HUES48 (cell line): Measurements from ENCODE around the gene MTMR12.

Experiments
- H3K27ac ChIP-seq: one replicate; pipeline ENCODE4 v1.7.0; 2013; ENCODE audit warnings: low read depth, low read length, inconsistent platforms
- H3K27me3 ChIP-seq: 2 replicates; pipeline ENCODE4 v1.6.1; 2013; ENCODE audit warnings: mild to moderate bottlenecking, low read length; ENCODE audit not compliant: control insufficient read depth, insufficient read depth
- H3K36me3 ChIP-seq: 2 replicates; pipeline ENCODE4 v1.6.1; 2013; ENCODE audit warnings: low read length; ENCODE audit not compliant: control insufficient read depth, insufficient read depth
- H3K4me1 ChIP-seq: 2 replicates; pipeline ENCODE4 v1.6.1; 2013; ENCODE audit warnings: mild to moderate bottlenecking, low read length; ENCODE audit not compliant: control insufficient read depth, insufficient read depth
- H3K4me3 ChIP-seq: 2 replicates; pipeline ENCODE4 v1.5.1; 2013; ENCODE audit warnings: mild to moderate bottlenecking, low read depth, low read length
- H3K9ac ChIP-seq: 2 replicates; pipeline ENCODE4 v1.6.1; 2013; ENCODE audit warnings: mild to moderate bottlenecking, low read depth, low read length, moderate library complexity
- H3K9me3 ChIP-seq: 2 replicates; pipeline ENCODE4 v1.6.1; 2013; ENCODE audit warnings: low read length; ENCODE audit not compliant: control insufficient read depth, insufficient read depth

MTMR12 gene

DNA sequence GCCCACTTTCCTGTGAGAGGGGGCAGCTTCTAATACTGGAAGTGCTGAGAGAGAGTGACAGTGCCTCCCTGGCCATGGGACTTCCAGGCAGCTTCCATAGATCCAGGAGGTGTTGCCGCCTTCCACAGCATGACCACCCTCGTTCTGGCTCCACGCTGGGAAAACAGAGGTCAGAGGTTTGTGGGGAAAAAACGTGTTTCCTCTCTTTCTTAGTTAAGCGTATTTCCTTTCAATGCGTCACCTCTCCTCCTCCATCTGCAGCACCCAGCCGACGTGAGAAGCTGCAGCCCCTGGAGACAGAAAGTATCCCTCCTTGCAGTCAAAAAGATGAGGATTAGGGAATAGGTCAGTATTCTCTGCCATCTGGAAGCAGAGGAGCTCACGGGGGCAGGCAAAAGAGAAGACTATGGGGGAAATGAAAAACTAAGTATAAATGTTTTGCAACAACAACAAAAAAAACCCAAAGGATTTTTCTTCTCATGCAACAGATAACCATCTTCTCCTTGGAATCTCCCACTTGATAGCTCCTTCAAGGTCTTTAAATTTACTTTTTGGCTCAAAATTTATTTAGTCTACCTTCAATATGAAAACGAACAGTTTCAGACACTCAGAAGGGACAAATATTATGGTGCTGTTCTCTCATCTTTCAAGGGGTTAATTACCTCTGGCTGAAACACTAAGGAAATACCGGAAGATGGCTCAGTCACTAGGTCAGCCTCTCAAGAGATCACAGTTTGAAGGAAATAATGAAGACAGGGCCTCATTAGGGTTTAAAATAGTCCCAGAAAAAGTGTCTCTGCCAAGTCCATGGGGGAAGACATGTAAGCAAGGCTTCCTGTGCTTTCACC is 38.0 kb downstream of the MTMR12 start:
- H3K27me3 ChIP-seq = no peaks in the 10 kb centered on the region
- H3K27ac ChIP-seq = peak overlapping the region; percentile 97
- no peaks in the 10 kb centered on the region for H3K9me3 ChIP-seq
- peaks cover 51% of the 10 kb centered on the region for H3K4me1 ChIP-seq
- no peak overlapping the region for H3K9ac ChIP-seq
- H3K36me3 ChIP-seq = peaks cover 55% of the 10 kb centered on the region
- no peak overlapping the region for H3K4me3 ChIP-seq

DNA sequence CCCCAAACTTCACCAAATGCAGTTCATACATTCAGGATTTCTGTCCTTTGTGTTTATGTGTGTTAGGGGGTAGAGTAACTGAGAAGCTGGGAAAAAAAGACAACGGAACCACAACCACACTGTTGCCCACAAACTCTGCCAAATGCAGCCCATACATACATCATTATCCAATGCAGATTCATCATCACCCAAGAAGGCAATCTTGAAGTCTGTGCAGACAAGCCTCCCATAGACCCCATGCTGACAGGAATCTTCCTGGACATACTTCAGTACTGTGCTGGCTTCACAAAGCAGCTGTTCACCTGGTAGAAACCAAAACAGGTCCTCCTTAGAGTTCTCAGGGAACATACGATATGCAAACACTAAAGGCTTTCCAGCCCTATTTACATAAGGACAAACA is 38.9 kb downstream of the MTMR12 start:
- Histone ChIP-seq H3K9me3 (no peaks in the 10 kb centered on the region), H3K27ac (no peak overlapping the region), H3K9ac (no peak overlapping the region), H3K4me1 (peaks cover 47% of the 10 kb centered on the region), H3K36me3 (peaks cover 60% of the 10 kb centered on the region), H3K4me3 (no peak overlapping the region), H3K27me3 (no peaks in the 10 kb centered on the region)

DNA sequence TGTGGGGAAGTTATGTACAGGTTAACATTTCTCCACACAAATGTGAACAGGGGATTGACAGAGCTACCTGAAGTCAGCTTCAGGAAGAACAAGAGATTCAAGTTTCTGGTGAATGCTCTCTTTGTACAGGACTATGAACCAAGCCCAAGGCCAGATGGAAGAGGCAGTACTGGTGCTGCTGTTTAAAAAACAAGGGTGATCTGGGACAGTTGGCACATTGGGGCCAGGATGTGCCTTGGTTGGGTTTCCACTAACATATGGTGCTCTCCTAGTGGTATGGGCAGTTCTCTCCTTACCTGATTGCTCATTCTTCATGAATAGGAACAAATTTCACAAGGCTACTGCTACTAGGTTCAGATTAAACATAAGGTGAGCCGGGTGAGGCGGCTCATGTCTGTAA is 40.0 kb downstream of the MTMR12 start:
- peaks cover 39% of the 10 kb centered on the region for H3K4me1 ChIP-seq
- peaks cover 71% of the 10 kb centered on the region for H3K36me3 ChIP-seq

DNA sequence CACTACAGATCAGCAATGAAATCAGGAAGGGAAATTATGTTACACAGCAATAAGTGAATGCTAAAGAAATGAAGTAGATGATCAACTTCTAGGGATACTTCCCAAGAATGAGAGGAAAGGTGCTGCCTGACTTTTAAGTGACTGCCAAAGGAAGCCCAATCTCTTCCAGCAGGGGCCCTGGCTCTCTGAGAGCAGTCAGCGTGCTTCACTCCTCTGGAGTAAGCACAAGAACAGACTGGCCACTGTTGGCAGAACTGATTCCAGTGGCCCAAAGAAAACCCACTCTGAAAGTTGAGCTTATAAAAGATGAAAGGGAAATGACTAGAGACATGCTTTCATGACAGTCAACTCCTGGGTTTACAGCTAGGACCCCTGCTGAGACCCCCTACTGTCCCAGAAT is 41.8 kb downstream of the MTMR12 start:
- no peak overlapping the region for H3K4me3 ChIP-seq
- H3K9ac ChIP-seq = no peak overlapping the region
- no peaks in the 10 kb centered on the region for H3K27me3 ChIP-seq
- peaks cover 25% of the 10 kb centered on the region for H3K4me1 ChIP-seq
- no peaks in the 10 kb centered on the region for H3K9me3 ChIP-seq
- no peak overlapping the region for H3K27ac ChIP-seq
- H3K36me3 ChIP-seq = peaks cover 88% of the 10 kb centered on the region

More for the DNA sequence above, 40.0 kb downstream of the MTMR12 start:
- Histone ChIP-seq H3K9me3 (no peaks in the 10 kb centered on the region), H3K27me3 (no peaks in the 10 kb centered on the region), H3K9ac (no peak overlapping the region), H3K27ac (no peak overlapping the region), H3K4me3 (no peak overlapping the region)

DNA sequence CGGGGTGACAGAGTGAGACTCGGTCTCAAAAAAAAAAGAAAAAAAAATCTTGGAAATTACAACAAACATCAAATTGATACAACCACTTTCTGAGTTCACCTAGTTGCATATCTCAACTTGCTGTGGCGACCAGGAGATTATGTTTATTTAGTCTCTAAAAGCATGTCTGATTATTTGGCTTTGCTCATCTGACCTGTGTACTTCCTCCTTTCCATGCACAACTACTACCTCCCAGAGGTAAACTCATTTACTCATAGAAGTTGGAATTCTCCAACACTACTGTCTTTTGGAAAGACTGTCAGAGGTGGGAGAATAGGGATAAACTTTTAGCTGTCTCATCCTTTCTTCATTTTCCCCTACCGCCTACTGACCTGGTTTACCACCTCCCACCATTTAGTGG is 42.6 kb downstream of the MTMR12 start:
- Histone ChIP-seq H3K4me3 (no peak overlapping the region), H3K36me3 (peaks cover 92% of the 10 kb centered on the region), H3K4me1 (peaks cover 17% of the 10 kb centered on the region), H3K27me3 (no peaks in the 10 kb centered on the region), H3K9me3 (no peaks in the 10 kb centered on the region), H3K27ac (no peak overlapping the region), H3K9ac (no peak overlapping the region)

DNA sequence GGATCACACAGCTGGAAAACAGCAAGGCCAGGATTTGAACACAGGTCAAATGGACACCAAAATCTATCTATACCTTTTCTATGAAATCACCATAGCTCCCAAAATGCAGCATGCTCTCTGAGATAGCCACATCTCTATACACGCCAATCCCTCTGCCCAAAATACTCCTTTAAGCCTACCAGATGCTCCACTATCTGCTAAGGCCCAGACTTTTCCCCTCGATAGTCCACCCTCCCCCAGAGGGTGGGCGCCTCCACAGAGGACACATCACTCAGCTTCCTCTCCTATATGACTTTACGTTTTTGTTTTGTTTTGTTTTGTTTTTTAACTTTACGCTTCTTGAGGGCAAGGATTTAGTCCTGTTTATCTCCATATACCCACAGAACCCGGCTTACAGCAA is 46.8 kb downstream of the MTMR12 start:
- Histone ChIP-seq H3K9me3 (no peaks in the 10 kb centered on the region), H3K27ac (no peak overlapping the region), H3K9ac (no peak overlapping the region), H3K36me3 (peaks cover 91% of the 10 kb centered on the region), H3K27me3 (no peaks in the 10 kb centered on the region), H3K4me3 (no peak overlapping the region), H3K4me1 (peaks cover under 1% of the 10 kb centered on the region; the same call in 1 of the 2 replicates)

DNA sequence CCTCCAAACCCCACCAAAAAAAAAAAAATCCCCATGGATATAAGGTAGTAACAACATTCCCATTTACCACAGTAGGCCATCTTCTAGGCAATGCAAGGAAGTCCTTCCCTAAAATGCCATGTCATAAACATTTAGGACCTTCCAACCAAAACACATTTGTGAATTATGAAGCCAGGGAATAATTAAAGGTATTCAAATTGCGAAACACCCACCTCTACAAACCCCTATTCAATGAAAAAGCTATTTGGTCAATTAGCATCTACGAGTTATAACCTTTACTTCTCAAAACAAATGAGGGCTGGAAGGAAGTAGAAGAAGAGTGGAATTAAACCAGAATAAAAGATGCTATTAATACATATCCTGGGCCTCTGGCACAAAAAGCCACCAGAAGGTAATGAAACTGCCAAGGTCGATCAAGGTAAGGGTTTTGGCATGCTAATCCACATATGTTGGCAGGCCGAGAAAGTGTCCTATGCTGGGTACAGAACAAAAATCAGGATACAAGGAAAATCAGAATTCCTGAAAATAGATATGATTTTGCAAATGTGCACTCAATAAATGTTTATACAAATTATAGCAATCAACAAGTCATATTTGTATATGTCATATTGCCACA is 47.7 kb downstream of the MTMR12 start:
- H3K27ac ChIP-seq = no peak overlapping the region

DNA sequence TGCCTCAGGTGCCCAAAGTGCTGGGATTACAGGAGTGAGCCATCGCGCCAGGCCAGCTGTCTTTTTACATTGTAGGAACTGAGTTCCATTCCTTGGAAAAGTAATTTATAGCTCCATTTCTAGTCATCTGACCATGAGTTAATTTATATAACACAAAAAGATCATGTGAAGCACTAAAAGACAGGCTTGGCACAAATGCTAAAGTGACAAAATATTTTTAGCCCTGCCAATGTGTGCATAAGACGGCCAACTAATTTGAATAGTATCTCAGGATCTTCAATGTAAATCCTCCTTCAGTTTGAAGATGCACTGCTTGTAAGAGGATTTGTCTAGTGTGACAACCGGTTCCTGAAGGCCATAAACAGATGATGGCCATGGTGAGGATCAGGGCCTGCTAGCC is 49.1 kb downstream of the MTMR12 start:
- Histone ChIP-seq H3K4me1 (no peaks in the 10 kb centered on the region), H3K27me3 (no peaks in the 10 kb centered on the region), H3K27ac (no peak overlapping the region), H3K36me3 (peaks cover 88% of the 10 kb centered on the region), H3K4me3 (no peak overlapping the region), H3K9ac (no peak overlapping the region), H3K9me3 (no peaks in the 10 kb centered on the region)

More for the DNA sequence above, 47.7 kb downstream of the MTMR12 start:
- Histone ChIP-seq H3K4me3 (no peak overlapping the region), H3K9ac (no peak overlapping the region), H3K9me3 (no peaks in the 10 kb centered on the region), H3K36me3 (peaks cover 87% of the 10 kb centered on the region), H3K4me1 (no peaks in the 10 kb centered on the region), H3K27me3 (no peaks in the 10 kb centered on the region)

DNA sequence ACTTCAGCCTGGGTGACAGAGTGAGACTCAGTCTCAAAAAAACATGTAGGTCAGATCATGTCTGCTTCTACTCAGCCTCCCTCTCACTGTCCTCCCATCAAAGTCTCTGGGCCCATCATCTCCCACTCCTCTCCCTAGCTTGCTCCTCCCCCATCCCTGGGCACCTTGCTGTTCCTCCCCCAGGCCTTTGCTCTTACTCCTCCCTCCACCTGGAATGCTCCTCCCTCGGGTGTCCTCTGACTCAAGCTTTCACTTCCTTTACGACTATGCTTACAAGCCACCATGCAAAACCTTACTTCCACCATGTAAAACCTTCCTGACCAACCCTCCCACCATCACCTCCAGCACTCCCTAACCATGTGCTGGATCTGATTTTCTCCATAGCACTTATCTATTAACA is 51.5 kb downstream of the MTMR12 start:
- H3K9ac ChIP-seq = no peak overlapping the region
- H3K36me3 ChIP-seq = peaks cover 88% of the 10 kb centered on the region
- H3K4me1 ChIP-seq = no peaks in the 10 kb centered on the region
- H3K9me3 ChIP-seq = no peaks in the 10 kb centered on the region
- H3K27ac ChIP-seq = no peak overlapping the region
- no peak overlapping the region for H3K4me3 ChIP-seq
- no peaks in the 10 kb centered on the region for H3K27me3 ChIP-seq

DNA sequence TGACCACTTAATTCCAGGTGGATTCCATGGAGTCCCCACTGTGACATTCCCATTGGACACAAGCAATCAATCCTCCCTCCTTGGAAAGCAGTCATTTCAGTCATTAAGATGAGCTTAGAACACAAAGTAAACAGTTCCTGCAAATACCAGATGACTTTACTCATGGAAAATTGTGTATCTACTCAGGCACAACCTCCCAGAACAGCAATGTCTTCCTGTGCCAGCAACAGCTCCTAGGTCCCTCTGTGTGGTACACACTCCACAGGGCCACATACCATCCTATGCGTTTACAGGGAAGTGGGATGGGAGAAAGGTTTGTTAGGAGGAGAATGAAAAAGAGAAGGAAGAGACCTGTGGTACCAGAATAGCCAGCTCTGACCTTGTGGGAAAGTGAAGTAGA is 53.7 kb downstream of the MTMR12 start:
- Histone ChIP-seq H3K36me3 (peaks cover 90% of the 10 kb centered on the region), H3K4me1 (no peaks in the 10 kb centered on the region), H3K27me3 (no peaks in the 10 kb centered on the region), H3K9ac (no peak overlapping the region), H3K9me3 (no peaks in the 10 kb centered on the region), H3K4me3 (no peak overlapping the region), H3K27ac (no peak overlapping the region)

DNA sequence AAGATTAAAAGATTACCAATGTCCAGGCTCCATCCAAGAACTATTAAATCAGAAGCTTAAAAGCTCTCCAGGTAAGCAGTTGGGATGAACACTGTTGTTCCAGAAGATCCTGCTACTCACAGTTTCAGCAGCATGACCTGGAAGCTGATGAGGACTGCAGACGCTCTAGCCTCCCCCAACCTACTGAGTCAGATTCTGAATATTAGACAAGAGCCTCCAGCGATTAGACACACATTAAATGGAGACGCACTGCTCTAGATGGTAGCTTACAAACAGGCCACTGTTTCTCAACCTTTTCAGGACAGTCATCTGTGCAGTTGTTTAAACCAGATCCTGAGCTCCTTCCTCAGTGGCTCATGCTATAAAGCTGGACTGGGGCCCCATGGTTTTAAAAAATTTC is 54.3 kb downstream of the MTMR12 start:
- H3K27me3 ChIP-seq = no peaks in the 10 kb centered on the region
- no peak overlapping the region for H3K27ac ChIP-seq
- peaks cover 90% of the 10 kb centered on the region for H3K36me3 ChIP-seq
- no peak overlapping the region for H3K9ac ChIP-seq
- H3K4me1 ChIP-seq = no peaks in the 10 kb centered on the region
- no peak overlapping the region for H3K4me3 ChIP-seq
- H3K9me3 ChIP-seq = no peaks in the 10 kb centered on the region
